Measurements from ENCODE around the gene MAN2A1.

MAN2A1 gene

GRCh38 chr5:109669991-109670706 lies 19.6 kb upstream of the MAN2A1 start:
- no peak for TF ChIP-seq ZBTB7A (IDR thresholded peaks at IDR 0.05; ENCODE audit: low read depth)
- TF ChIP-seq TEAD4 (IDR thresholded peaks at IDR 0.05) = no peak
- TF ChIP-seq RAD21 (IDR thresholded peaks at IDR 0.05; ENCODE audit: low read depth) = no peak
- no peak for TF ChIP-seq TCF12 (IDR thresholded peaks at IDR 0.05; ENCODE audit: low read depth)
- TF ChIP-seq, protein P1, sequence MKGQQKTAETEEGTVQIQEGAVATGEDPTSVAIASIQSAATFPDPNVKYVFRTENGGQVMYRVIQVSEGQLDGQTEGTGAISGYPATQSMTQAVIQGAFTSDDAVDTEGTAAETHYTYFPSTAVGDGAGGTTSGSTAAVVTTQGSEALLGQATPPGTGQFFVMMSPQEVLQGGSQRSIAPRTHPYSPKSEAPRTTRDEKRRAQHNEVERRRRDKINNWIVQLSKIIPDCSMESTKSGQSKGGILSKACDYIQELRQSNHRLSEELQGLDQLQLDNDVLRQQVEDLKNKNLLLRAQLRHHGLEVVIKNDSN (IDR thresholded peaks at IDR 0.05) = no peak
- TF ChIP-seq YY1 (IDR thresholded peaks at IDR 0.05; ENCODE audit: low read depth) = no peak
- no peak for TF ChIP-seq TAF1 (IDR thresholded peaks at IDR 0.05; ENCODE audit: low read depth)
- TF ChIP-seq EP300 (IDR thresholded peaks at IDR 0.05; ENCODE audit: borderline replicate concordance) = no peak
- TF ChIP-seq REST (IDR thresholded peaks at IDR 0.05; ENCODE audit: low read depth) = no peak
- TF ChIP-seq CREB1 (IDR thresholded peaks at IDR 0.05; ENCODE audit: low read depth) = no peak
- TF ChIP-seq, protein P2, sequence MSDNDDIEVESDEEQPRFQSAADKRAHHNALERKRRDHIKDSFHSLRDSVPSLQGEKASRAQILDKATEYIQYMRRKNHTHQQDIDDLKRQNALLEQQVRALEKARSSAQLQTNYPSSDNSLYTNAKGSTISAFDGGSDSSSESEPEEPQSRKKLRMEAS (IDR thresholded peaks at IDR 0.05) = no peak
- no peak for TF ChIP-seq FOXM1 (IDR thresholded peaks at IDR 0.05; ENCODE audit: borderline replicate concordance, low read depth)
- TF ChIP-seq NFIC (IDR thresholded peaks at IDR 0.05) = no peak
- TF ChIP-seq EGR1 (IDR thresholded peaks at IDR 0.05) = no peak
- TF ChIP-seq CEBPB (IDR thresholded peaks at IDR 0.05) = no peak

DNA sequence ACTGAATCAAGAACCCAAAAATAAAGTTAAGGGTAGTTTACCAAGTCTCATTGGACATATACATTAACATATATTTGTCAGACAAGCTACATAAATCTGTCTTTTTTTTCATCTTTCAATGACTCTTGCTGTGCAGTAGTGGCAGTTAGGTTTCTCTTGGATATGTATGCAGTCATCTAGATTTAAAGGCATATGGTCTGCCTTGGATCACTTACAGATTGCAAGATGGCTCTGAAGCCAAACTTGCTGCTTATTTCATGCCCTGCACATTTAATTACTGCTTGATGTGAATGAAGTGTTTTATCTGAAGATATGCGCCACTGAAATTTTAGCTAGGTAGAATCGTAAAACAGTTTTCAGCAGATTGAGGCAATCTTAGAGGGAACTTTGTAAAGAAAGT lies 18.6 kb upstream of the MAN2A1 start:
- TF ChIP-seq FOXM1 (IDR thresholded peaks at IDR 0.05; ENCODE audit: borderline replicate concordance, low read depth) (no peak), EGR1 (IDR thresholded peaks at IDR 0.05) (no peak), RAD21 (IDR thresholded peaks at IDR 0.05; ENCODE audit: low read depth) (no peak), EP300 (IDR thresholded peaks at IDR 0.05; ENCODE audit: borderline replicate concordance) (no peak), CREB1 (IDR thresholded peaks at IDR 0.05; ENCODE audit: low read depth) (no peak)
- TF ChIP-seq, protein P2 (IDR thresholded peaks at IDR 0.05) = no peak

- TF ChIP-seq CREB1 (IDR thresholded peaks at IDR 0.05; ENCODE audit: low read depth) (no peak), TAF1 (IDR thresholded peaks at IDR 0.05; ENCODE audit: low read depth) (no peak), REST (IDR thresholded peaks at IDR 0.05; ENCODE audit: low read depth) (no peak), RAD21 (IDR thresholded peaks at IDR 0.05; ENCODE audit: low read depth) (no peak), FOXM1 (IDR thresholded peaks at IDR 0.05; ENCODE audit: borderline replicate concordance, low read depth) (no peak), CEBPB (IDR thresholded peaks at IDR 0.05) (no peak), ZBTB7A (IDR thresholded peaks at IDR 0.05; ENCODE audit: low read depth) (no peak), NFIC (IDR thresholded peaks at IDR 0.05) (no peak)
- TF ChIP-seq, protein P2 (IDR thresholded peaks at IDR 0.05) = no peak
- TF ChIP-seq, protein P1 (IDR thresholded peaks at IDR 0.05) = no peak
Observed at GRCh38 chr5:109674596-109674995, 15.1 kb upstream of the MAN2A1 start.

GRCh38 chr5:109676920-109677319 lies 12.8 kb upstream of the MAN2A1 start:
- no peak for TF ChIP-seq TAF1 (IDR thresholded peaks at IDR 0.05; ENCODE audit: low read depth)

DNA sequence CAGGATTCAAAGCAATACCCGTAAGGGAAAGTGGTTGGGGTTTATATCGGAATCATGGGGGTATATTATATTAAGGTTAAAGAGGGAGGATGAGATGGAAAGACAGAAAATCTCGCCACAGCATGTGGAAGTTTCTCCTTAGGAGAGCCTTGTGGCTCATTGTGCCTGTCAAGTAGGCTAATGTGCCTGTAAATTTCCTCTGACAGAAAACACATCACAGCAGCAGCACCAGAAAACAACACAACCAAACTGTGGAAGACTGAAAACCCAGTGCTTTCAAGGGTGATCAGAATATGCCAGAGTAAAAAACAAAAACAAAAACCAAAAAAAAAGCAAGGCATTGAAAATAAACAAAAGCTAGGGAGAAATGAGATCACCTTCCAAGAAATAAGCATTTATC lies 11.3 kb upstream of the MAN2A1 start:
- TF ChIP-seq, protein P1 (IDR thresholded peaks at IDR 0.05) = no peak
- no peak for TF ChIP-seq EP300 (IDR thresholded peaks at IDR 0.05; ENCODE audit: borderline replicate concordance)
- no peak for TF ChIP-seq FOXM1 (IDR thresholded peaks at IDR 0.05; ENCODE audit: borderline replicate concordance, low read depth)
- TF ChIP-seq REST (IDR thresholded peaks at IDR 0.05; ENCODE audit: low read depth) = no peak
